Lung (tissue), 12 donors: ENCODE measurements around the gene SPON2. TPM values are rescaled to one million over a fixed set of nuclear protein-coding genes. Genes with fewer than 3 reads are reported as not detected.

ENCODE experiments used
- ATAC-seq: fragments of 200-7000 bp; cut with Tn5 transposase; one replicate; pipeline ENCODE4 v1.9.1; 2020; ENCODE audit warnings: moderate number of reproducible peaks; ENCODE audit not compliant: insufficient read depth, low FRiP score
- DNase-seq, 3 donors: peaks; one replicate each; pipeline ENCODE4 v3.0.0-alpha.2; 2013 to 2017
- H3K27ac ChIP-seq, 2 donors: one replicate each; pipeline ENCODE4 v1.5.1; 2013; ENCODE audit warnings: mild to moderate bottlenecking in 2 of 2, moderate library complexity in 2 of 2, control low read depth in 1 of 2, inconsistent platforms in 1 of 2, low read depth in 1 of 2, low read length in 1 of 2
- H3K27me3 ChIP-seq, 3 donors: one replicate each; pipeline ENCODE4 v1.5.1; 2013; ENCODE audit warnings: low read length in 2 of 3; ENCODE audit not compliant: control insufficient read depth in 3 of 3, insufficient read depth in 3 of 3
- H3K36me3 ChIP-seq, 4 donors: one replicate each; pipeline ENCODE4 v1.5.1; 2013; ENCODE audit warnings: low read length in 4 of 4, mild to moderate bottlenecking in 1 of 4, moderate library complexity in 1 of 4; ENCODE audit not compliant: control insufficient read depth in 4 of 4, insufficient read depth in 4 of 4
- H3K4me1 ChIP-seq, 5 donors: one replicate each; pipeline ENCODE4 v1.5.1; 2013; ENCODE audit warnings: low read length in 5 of 5, mild to moderate bottlenecking in 2 of 5, moderate library complexity in 1 of 5; ENCODE audit not compliant: control insufficient read depth in 5 of 5, insufficient read depth in 5 of 5
- H3K4me3 ChIP-seq: one replicate; pipeline ENCODE4 v1.5.1; 2013; ENCODE audit warnings: mild to moderate bottlenecking, control low read depth, moderate library complexity
- H3K9ac ChIP-seq, 2 donors: one replicate each; pipeline ENCODE4 v1.5.1; 2013; ENCODE audit warnings: low read length in 2 of 2, control low read depth in 1 of 2; ENCODE audit not compliant: insufficient read depth in 1 of 2
- H3K9me3 ChIP-seq, 4 donors: one replicate each; pipeline ENCODE4 v1.5.1; 2013; ENCODE audit warnings: low read length in 3 of 4, mild to moderate bottlenecking in 1 of 4, moderate library complexity in 1 of 4; ENCODE audit not compliant: control insufficient read depth in 4 of 4, insufficient read depth in 3 of 4
- WGBS, 2 donors: extraction: QIAGEN DNeasy Blood & Tissue Kit; methylation state at CpG; one replicate each; pipeline ENCODE4 v1.1.7; 2013; 5-methylcytosine and 5-hydroxymethylcytosine counted together
- polyA plus RNA-seq, 2 donors: library from polyadenylated mRNA; stranded (reverse); fragments of 200-250 nt; gene quantifications; one replicate each; pipeline ENCODE4 v1.2.1, GENCODE V29; 2013
- total RNA-seq, 2 donors: library from RNA; depleted of rRNA in 1 of 2; stranded (reverse); fragments of >200 nt in 1 of 2; gene quantifications; one replicate each; pipeline ENCODE4 v1.2.1, GENCODE V29; 2014 to 2021
- TF ChIP-seq, protein P1 (sequence below): IDR thresholded peaks from 2 replicates; pipeline ENCODE4 v1.5.1; 2012; ENCODE audit warnings: mild to moderate bottlenecking; ENCODE audit errors: control extremely low read depth, extremely low read depth
- donor health status: control.
- donor health status: control.
- donor health status: Bipolar disorder and iron deficiency.
- donor health status: healthy.
- donor health status: DM: yes; HTN: yes; CAD: no.

SPON2 gene
- total and polyA plus RNA-seq, 4 donors: 21.0 to 106 (median 68.5) TPM

DNA sequence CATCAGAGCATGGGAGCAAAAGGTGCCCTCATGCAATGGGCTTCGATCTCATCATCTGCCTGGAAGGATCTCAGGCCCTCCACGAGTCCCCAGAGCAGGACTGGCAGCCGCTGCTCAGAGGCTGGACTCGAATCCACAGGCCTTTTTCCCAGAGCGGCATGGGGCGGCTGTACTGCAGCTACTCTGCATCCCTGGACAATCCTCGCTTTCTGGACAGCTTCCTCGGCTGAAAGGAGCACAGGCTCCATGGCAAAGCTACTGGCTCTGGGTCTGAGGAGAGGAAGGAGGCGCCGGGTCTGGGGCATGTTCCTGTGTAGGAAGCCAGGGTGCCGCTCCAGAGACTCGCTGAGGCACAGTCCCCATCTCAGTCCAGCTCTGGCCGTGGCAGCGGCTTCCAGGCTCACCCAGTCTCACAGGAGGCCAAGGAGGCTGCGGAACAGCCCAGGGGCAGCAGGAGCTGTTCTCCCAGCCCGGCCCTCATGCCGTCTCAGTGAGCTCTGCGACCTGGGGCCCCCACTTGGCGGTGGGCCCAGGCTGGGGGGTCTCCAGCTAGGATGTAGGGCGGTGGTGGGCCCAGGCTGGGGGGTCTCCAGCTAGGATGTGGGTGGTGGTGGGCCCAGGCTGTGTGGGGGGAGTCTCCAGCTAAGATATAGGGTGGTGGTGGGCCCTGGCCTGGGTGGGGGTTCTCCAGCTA is 2.7 kb upstream of the SPON2 start:
- TF ChIP-seq, protein P1, sequence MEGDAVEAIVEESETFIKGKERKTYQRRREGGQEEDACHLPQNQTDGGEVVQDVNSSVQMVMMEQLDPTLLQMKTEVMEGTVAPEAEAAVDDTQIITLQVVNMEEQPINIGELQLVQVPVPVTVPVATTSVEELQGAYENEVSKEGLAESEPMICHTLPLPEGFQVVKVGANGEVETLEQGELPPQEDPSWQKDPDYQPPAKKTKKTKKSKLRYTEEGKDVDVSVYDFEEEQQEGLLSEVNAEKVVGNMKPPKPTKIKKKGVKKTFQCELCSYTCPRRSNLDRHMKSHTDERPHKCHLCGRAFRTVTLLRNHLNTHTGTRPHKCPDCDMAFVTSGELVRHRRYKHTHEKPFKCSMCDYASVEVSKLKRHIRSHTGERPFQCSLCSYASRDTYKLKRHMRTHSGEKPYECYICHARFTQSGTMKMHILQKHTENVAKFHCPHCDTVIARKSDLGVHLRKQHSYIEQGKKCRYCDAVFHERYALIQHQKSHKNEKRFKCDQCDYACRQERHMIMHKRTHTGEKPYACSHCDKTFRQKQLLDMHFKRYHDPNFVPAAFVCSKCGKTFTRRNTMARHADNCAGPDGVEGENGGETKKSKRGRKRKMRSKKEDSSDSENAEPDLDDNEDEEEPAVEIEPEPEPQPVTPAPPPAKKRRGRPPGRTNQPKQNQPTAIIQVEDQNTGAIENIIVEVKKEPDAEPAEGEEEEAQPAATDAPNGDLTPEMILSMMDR: no peak
- Histone ChIP-seq H3K4me3 (no peak overlapping the region), H3K27me3 (peaks cover 0 to 22% (median 5%) of the 10 kb centered on the region in 3 donors), H3K36me3 (no peaks in the 10 kb centered on the region), H3K4me1 (peaks cover 0 to 23% (median 6%) of the 10 kb centered on the region in 5 donors), H3K9ac (no peak overlapping the region), H3K9me3 (peaks cover 0 to 3% (median 0%) of the 10 kb centered on the region in 4 donors), H3K27ac (no peak overlapping the region)
- no peak for ATAC-seq
- WGBS, 2 donors: 92 to 94% methylated on average over 20 of the region's 20 CpGs
- no peak for DNase-seq

- peaks cover 0 to 23% (median 6%) of the 10 kb centered on the region in 5 donors for H3K4me1 ChIP-seq
- H3K27ac ChIP-seq: peak overlapping the region; percentile 1 to 40
- TF ChIP-seq, protein P1: no peak
- H3K4me3 ChIP-seq: no peak overlapping the region
- no peaks in the 10 kb centered on the region for H3K9me3 ChIP-seq
- H3K36me3 ChIP-seq: no peaks in the 10 kb centered on the region
- peaks cover 0 to 30% (median 6%) of the 10 kb centered on the region in 3 donors for H3K27me3 ChIP-seq
- 58 to 59% methylated on average over 19 of the region's 20 CpGs for WGBS, 2 donors
- ATAC-seq (no peak), DNase-seq (peak; percentile 30 to 72 (median 55))
- H3K9ac ChIP-seq: no peak overlapping the region
Observed at GRCh38 chr4:1172971-1173757, 781 bp upstream of the SPON2 start.

DNA sequence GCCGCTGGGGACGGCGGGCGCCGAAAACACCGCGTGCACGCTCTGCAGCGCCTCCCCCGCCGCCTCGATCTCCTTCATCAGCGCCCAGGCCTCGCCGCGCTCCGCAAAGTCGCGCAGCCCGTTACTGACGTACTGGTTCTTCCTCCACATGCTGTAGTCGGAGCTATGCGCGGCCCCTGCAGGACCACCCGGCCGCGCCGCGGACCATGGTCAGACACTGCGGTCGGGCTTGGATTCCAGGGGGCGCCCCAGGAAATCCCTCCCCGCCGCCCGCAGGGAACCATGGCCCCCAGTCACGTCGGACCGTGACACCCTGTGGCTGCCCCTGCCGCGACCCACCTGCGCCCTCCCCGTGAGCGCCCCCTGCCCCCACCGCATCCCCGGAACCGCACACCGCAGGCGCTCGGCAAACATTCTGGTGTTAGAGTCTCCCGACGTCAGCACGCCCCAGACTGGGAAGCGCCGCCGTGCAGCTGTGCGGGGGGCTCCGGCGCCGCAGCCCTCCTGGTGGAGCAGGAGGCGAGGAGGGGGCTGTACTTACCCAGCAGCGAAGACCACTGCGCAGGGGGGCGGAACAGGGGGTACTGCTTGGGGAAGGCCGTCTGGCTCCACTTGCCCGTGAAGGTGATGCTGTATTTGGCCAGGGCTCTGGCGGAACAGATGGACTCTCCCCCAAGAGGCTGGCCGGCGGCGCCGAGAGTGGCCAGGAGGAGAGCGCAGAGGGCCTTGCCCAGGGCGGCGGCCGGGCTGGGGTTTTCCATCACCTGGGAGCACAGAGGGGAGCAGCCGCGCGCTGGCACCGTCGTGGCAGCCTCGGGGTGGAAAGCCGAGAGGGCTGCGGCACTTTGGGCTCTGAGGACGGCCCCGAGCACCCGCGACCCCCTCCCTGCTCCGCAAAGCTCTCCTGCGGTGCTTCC is 814 bp downstream of the SPON2 start:
- Histone ChIP-seq H3K4me1 (peaks cover 0 to 38% (median 6%) of the 10 kb centered on the region in 5 donors), H3K4me3 (peak overlapping the region; percentile 36), H3K36me3 (no peaks in the 10 kb centered on the region), H3K27me3 (peaks cover 0 to 30% (median 6%) of the 10 kb centered on the region in 3 donors), H3K9ac (no peak overlapping the region), H3K27ac (peak overlapping the region in 1 of 2 donors; percentile 4), H3K9me3 (no peaks in the 10 kb centered on the region)
- TF ChIP-seq, protein P1: no peak
- ATAC-seq (no peak), DNase-seq (peak; percentile 52 to 56 (median 54))
- 5 to 6% methylated on average over 73 to 88 of the region's 88 CpGs for WGBS, 2 donors
